HG03108 (cell line): ENCODE data around the gene CABP5.

Experiments used
- ATAC-seq: cut with Tn5 transposase; IDR thresholded peaks from one replicate; pipeline ENCODE4 v1.9.1; 2021; ENCODE audit warnings: moderate library complexity; ENCODE audit not compliant: unreplicated experiment

Gene CABP5

DNA sequence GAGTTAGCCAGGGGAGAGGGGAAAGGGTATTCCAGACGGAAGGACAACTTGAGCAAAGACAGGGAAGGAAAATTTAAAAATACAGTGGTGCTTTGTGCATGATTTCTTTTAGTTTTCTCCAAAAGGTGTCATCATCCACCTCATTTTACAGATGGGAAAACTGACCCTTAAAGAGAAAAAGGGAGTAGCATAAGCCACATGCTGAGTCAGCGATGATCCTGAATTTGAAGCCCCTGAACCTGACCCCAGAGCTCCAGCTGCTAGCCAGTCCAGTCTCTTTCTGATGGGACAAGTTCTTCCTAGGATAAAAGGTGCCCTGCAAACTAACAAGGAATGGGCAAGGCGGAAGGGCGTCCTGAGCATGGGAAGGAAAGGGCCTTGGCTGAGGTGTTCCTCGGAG is 10.3 kb downstream of the CABP5 start:
- ATAC-seq: no peak

DNA sequence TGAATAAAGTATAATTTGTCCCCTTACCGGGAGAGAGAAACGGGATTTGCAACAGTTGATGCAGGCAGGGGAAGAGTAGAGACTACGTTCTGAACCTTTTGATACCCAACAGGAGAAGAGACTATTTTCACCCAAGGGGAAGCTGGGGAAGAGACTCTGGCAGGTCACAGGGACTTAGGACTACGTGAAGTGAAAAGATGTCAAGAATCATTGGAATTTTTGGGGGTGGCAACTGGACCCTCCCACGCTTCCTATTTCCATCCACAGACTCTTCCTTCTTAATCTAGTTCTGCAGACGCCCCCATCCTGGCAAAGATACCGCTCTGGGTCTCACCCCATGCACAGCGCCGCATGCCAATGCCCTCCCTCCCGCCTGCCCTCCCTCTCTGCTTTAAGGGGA is 13.8 kb downstream of the CABP5 start:
- no peak for ATAC-seq

DNA sequence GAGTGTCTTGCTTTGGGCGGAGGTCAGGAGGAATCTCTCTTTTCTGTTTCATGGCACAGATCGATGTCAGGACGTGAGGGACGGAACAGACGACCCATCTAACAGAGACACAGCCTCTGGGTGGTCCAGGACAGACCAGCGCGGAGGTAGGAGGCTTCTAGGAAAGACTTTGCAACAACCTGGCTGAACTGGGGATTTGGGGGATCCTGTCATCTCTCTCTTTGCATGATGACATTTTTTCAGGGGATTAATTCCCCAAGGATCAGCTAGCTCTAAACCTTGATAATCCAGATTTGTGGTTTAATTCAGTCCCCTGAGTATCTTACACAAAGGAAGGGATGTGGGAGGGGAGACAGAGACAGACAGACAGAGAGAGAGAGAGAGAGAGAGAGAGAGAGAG is 14.4 kb downstream of the CABP5 start:
- ATAC-seq: no peak

DNA sequence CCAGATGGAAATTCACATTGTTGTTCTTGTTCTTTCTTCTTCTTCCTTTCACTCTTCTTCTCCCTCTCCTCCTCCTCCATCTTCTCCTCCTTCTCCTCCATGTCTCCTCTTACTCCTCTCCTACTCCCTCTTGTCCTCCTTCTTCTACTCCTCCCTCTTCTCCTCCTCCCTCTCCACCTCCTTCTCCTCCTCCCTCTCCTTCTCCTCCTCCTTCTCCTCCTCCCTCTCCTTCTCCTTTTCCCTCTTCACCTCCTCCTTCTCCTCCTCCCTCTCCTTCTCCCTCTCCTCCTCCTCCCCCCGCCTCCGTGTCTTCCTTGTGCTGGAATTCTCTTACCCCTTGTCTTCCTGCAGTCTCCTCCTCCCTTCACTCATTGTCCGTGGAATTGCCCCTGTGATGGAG is 18.4 kb downstream of the CABP5 start:
- ATAC-seq: no peak

DNA sequence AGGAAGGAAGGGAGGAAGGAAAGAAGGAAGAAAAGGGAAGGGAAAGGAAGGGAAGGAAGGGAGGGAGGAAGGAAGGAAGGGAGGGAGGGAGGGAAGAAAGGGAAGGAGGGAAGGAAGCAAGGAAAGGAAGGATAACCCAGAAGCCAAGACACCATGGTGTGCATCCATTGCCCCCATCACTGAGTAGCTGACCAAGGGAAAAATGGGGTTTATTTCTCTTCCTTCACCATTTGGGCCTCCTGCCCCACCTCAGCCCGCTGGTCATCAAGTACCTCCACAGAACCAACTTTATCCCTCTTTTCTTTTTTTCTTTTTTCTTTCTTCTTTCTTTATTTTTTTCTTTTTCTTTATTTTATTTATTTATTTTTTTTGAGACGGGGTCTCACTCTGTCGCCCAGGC is 20.4 kb downstream of the CABP5 start:
- ATAC-seq: no peak

DNA sequence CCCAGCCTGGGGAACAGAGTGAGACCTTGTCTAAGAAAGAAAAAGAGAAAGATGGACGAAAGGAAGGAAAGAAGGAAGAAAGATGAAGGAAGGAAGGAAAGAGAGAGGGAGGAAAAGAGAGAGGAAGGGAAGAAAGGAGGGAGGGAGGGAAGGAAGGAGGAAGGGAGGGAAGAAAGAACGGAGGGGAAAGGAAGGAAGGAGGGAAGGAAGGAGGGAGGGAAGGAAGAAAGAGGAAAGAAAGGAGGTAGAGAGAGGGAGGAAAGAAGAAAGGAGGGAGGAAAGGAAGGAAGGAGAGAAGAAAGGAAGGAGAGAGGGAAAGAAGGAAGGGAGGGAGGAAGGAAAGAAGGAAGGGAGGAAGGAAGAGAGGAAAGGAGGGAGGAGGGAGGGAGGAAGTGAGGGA is 20.9 kb downstream of the CABP5 start:
- no peak for ATAC-seq

DNA sequence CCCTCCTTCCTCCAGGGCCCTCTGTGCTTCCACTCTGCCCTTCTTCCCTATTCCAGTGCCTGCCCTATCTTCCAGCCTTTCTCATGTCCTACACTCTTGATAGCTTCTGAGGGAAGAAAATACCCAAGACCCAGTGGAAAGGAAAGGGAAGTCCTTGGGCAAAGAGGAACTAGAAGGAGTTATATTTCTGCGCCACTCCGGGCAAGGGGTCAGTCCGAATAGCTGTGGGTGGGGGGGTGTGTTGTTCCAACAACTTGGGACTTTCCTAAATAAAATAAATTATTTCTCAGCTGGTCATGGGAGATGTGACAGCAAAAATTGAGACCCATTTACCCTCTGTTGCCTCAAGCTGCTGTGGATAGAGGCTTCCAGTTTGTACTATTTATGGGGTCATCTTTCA is 23.2 kb downstream of the CABP5 start:
- ATAC-seq: no peak

DNA sequence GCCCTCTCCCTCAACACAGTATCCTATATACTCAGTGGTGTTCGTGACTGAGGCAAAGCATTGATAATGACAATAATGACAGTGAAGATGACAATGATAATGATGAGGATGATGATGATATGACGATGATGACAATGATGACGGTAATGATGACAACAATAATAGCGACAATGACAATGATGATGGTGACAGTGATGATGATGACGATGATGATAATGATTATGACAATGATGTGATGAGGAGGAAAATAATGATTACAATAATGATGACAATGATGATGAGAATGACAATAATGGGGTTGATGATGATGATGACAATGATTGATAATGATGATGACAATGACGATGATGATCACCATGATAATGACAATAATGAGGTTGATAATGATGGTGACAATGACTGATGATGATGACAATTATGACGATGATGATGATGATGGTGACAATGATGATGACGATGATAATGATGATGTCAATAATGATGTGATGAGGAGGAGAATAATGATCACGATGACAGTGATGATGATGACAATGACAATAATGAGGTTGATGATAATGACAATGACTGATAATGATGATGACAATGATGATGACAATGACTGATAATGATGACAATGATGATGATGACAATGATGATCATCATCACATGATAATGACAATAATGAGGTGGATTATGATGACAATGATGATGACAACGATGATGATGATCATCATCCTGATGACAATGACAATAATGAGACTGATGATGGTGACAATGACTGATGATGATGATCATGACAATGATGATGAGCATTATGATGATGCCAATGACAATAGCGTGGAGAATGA is 32.7 kb downstream of the CABP5 start:
- no peak for ATAC-seq

DNA sequence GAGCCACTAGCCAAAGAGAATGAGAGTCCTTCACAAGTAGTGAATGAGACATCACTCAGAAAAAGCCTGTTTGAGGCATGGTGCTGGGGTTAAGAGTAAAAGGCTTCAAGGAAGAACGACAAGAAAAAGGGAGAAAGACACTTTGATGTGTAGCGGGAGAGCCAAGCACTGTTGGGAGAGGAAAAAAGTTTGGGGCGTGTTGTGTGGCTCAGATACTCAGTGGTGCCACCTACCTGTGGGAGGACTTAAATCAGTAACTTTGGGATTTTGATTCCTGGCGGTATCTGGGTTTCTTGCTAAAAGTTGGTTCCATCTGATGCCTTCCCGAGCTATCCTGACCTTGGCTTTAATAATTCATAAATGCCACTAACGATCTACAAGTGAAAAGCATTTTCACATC is 37.1 kb downstream of the CABP5 start:
- no peak for ATAC-seq

DNA sequence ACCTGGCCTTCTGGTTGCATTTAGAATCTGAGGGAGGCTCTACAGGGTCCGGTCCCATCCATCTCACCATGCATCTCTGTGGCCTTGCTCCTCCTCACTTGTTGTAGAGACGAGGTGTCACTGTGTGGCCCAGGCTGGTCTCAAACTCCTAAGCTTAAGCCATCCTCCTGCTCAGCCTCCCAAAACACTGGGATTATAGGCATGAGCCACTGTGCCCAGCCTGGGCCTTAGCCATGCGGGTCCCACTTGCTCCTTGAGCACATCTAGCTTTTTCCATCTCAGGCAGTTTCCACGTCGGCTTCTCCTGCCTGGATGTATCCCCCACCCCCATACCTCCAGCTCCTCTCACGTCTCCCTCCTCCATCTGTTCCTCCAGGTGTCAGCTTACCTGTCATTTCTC is 39.6 kb downstream of the CABP5 start:
- no peak for ATAC-seq

DNA sequence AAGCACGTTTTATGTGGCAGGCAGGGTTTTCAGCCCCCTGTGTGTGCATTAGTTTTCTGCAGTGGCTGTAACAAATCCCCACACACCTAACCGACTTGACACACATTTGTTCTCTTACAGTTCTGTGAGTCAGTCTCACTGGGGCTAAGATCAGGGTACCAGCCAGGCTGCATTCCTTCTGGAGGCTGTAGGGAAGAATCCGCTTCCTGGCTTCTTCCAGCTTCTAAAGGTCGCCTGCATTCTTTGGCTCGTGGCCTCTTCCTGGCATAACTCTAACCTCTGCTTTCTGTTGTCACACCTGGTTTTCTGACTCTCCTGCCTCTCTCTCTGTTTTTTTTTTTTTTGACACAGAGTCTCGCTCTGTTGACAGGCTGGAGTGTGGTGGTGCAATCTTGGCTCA is 43.0 kb downstream of the CABP5 start:
- no peak for ATAC-seq

DNA sequence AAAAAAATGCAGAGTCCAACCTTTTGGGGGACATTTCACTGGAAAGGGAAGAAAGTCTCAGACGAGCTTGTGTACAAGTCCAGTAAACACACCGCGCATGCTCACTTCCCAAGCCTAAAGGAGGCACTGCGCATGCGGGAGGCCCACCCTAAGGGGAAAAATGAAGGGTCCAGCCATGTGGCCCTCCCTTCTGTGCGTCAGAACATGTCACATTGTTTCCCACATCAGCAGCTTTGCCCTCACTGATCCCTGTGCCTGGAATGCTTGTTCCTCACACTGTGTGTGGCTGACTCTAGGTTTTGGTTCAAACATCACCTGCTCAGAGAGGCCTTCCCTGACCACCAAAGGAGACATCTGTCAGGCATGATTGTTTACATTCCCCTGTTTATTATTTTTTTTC is 45.1 kb downstream of the CABP5 start:
- no peak for ATAC-seq

DNA sequence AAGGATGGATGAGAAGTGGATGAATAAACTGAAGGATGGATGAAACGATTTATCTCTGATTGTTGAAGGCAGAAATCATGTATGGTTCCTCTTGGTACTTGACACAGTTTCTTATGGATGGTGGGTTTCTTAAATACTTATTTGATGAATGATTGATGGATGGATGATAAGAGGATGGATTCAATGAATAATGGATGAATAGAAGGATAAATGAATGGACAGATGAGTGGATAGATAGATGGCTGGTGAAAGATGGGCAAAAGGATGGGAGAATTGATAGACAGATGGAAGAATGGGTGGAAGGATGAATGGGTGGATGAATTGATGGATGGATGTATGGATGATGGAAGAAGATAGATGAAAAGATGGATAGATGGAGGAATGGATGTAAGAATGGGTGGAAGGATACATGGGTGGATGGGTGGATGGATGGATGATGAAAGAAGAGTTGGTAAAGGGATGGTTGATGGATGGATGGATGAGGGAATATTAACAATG is 47.6 kb downstream of the CABP5 start:
- no peak for ATAC-seq

DNA sequence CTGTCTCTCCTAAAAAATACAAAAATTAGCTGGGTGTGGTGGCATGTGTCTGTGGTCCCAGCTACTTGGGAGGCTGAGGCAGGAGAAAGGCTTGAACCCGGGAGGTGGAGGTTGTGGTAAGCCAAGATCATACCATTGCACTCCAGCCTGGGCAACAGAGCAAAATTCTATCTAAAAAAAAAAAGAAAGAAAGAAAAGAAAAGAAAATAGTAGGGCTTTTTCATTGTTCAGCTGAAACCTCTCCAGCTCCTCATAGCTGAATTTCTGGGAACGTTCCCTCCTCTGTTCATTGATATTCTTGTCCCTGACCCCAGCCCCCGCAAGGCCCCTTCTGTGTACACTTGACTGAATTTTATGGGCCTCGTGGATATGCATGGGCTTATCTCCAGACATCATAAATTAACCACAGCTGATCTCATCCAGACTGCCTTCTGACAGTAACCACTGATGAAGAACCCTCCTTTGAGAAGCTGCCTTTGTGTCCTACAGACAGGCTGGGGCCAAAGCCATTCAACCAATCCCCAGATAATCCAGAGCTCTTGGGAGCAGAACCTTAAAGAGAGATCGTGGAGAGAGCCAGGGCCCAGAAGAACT is 49.6 kb downstream of the CABP5 start, which contains the start of gene ELSPBP1:
ELSPBP1 (plus strand) TSS at position 424 of the 594 bp plus-strand sequence. CDS start 14,036 bp downstream, outside the sequence.
- ATAC-seq: no peak

DNA sequence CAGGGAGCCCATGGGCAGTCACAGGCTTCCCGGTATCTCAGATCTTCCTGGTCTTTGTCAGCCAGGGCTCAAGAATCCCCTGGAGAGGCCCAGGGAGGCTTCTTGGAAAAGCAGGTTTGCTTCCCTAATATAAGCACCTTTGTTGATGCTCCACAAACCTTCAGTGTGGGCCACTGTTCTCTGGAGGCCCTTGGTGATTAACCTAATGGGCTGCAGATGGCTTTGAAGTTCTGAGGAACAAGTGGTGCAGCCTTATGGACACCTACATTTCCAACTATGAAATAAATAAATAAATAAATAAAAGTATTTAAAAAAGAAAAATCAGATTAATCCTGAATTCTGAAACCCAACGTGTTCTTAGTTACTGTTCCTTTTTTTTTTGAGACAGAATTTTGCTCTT is 51.8 kb downstream of the CABP5 start, which contains the start of gene BSPH1:
BSPH1 (minus strand) TSS at position 101 of the 400 bp plus-strand sequence; CDS start at position 12, 89 bp downstream.
- ATAC-seq: no peak

DNA sequence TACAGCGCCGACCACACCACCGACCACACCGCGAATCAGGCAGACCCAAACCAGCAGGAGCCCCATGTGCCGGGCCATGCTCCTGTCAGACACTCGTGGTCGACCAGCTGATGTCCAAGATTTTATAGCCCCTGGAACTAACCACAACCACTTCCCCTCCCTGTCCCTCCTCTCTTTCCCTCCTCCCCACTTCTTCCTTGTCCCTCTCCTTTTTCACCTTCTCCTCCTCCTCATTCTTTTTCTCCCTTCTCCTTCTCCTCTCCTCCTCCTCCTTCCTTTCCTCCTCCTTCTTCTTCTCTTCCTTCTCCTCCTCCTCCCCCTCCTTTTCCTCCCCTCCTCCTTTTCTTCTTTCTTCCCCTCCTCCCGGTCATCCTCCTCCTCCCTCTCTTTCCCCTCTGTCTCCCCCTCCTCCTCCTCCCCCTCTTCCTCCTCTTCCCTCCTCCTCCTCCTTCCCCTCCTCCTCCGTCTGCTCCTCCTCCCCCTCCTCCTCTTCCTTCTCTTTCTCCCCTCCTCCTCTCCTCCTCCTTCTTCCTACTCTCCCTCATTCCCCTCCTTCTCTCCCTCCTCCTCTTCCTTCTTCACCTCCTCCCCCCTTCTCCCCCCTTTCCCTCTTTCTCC is 52.6 kb downstream of the CABP5 start:
- ATAC-seq: no peak
